Measurements from ENCODE around the gene REC114.
"Not testable (repeated sequence)": the region's sequence is repeated elsewhere in the genome, so short reads cannot be mapped to it uniquely, and the experiment has no call there.

Gene REC114

DNA sequence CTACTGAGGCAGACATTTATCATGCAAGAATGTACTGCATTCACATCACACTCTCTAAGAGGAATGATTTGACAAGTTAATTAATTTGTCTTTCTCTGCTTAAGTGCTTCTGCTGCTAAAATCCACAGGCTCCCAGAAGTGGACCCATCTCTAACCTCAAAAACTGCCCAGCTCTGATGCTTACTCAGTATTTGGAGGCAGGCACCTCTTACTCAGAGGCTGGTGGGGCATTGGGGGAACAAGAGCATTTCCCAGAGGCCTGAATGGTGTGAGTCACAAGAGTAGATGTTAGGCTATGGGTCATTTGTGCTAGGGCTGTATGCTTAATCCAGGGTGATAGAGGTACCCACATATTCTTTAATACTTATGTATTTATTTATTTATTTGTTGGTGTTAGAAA, 39.8 kb upstream of the REC114 start:
- H3K4me3 ChIP-seq (replicated peaks in 1 of 2; ENCODE audit: low read depth in 2 of 2, low read length in 2 of 2), result no peak overlapping the region
- TF ChIP-seq, protein P1, sequence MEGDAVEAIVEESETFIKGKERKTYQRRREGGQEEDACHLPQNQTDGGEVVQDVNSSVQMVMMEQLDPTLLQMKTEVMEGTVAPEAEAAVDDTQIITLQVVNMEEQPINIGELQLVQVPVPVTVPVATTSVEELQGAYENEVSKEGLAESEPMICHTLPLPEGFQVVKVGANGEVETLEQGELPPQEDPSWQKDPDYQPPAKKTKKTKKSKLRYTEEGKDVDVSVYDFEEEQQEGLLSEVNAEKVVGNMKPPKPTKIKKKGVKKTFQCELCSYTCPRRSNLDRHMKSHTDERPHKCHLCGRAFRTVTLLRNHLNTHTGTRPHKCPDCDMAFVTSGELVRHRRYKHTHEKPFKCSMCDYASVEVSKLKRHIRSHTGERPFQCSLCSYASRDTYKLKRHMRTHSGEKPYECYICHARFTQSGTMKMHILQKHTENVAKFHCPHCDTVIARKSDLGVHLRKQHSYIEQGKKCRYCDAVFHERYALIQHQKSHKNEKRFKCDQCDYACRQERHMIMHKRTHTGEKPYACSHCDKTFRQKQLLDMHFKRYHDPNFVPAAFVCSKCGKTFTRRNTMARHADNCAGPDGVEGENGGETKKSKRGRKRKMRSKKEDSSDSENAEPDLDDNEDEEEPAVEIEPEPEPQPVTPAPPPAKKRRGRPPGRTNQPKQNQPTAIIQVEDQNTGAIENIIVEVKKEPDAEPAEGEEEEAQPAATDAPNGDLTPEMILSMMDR (IDR thresholded peaks at IDR 0.05; ENCODE audit: low read depth, low read length), result no peak
- DNase-seq (ENCODE audit: low read depth in 2 of 2), result peak; percentile 13 to 36

DNA sequence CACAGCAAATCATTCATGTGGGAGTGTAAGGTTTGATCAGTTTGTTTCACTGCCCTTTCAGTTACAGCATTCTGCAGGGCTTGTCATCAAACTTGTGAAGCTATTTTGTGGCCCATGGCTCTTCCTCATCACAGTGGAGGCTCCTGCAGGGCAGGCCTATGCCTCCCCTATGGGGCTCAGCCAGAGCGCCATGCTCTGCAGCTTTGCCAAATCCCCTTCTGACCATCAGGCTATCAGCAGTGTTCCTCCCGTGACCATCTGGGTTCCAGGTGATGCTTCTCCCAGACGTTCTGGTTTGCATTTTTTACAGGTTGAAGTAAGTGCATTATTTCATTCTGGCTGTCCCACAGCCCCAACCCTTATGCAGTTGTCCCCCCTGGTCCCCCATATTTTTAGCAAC, 28.1 kb upstream of the REC114 start:
- TF ChIP-seq, protein P1 (IDR thresholded peaks at IDR 0.05; ENCODE audit: low read depth, low read length), result no peak
- DNase-seq (ENCODE audit: low read depth in 2 of 2), result no peak
- H3K4me3 ChIP-seq (replicated peaks in 1 of 2; ENCODE audit: low read depth in 2 of 2, low read length in 2 of 2), result no peak overlapping the region

GRCh38 chr15:73424506-73424905, 18.5 kb upstream of the REC114 start:
- H3K4me3 ChIP-seq (replicated peaks in 1 of 2; ENCODE audit: low read depth in 2 of 2, low read length in 2 of 2), result no peak overlapping the region
- TF ChIP-seq, protein P1 (IDR thresholded peaks at IDR 0.05; ENCODE audit: low read depth, low read length), result no peak
- no peak for DNase-seq (ENCODE audit: low read depth in 2 of 2)

- DNase-seq (ENCODE audit: low read depth in 2 of 2), result no peak
- no peak overlapping the region for H3K4me3 ChIP-seq (replicated peaks in 1 of 2; ENCODE audit: low read depth in 2 of 2, low read length in 2 of 2)
- TF ChIP-seq, protein P1 (IDR thresholded peaks at IDR 0.05; ENCODE audit: low read depth, low read length), result no peak
Observed at GRCh38 chr15:73425510-73425909, 17.5 kb upstream of the REC114 start.

DNA sequence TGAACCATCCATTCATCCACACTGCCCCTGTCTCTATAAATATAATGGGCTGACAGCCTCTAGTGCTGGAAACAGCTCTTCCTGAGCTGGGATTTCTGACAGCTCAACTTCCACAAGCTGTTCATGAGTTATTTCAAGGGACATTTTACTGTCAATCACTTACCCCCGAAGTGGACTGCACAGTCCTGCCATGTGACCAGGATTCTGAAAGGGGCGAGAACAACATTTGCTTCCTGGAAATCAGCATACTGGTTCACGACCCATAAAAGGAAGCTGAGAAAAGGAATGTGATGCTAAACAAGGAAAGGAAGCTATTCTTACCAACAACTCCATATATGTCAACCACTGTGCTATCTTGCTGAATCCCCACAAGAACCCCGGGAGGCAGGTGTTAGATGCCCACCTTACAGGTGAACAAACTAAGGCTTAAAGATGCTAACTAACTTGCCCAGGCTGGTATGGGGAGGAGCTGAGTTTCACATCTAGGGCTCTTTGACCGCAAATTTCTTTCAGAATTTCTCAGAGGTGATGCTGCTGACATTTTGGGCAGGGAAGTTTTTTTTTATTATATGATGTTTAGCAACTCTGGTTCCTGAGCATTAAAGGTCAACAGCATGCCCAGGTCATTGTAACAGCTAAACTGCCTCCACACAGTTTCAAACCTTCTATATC, 16.5 kb upstream of the REC114 start:
- DNase-seq (ENCODE audit: low read depth in 2 of 2), result no peak
- H3K4me3 ChIP-seq (replicated peaks in 1 of 2; ENCODE audit: low read depth in 2 of 2, low read length in 2 of 2), result no peak overlapping the region
- TF ChIP-seq, protein P1 (IDR thresholded peaks at IDR 0.05; ENCODE audit: low read depth, low read length), result no peak

DNA sequence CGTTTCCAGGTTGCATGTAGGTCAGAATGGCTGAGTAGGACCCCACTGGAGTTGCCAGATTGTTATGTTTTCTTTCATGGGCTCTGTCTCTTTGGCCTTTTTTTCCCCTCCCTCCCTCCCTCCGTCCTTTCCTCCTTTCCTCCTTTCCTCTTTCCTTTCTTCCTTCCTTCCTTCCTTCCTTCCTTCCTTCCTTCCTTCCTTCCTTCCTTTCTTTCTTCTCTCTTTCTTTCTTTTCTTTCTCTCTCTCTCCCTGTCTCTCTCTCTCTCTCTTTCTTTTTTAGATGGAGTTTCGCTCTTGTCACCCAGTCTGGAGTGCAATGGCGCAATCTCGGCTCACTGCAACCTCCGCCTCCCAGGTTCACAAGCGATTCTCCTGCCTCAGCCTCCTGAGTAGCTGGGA, 11.6 kb upstream of the REC114 start:
- H3K4me3 ChIP-seq (replicated peaks in 1 of 2; ENCODE audit: low read depth in 2 of 2, low read length in 2 of 2); DNase-seq (ENCODE audit: low read depth in 2 of 2): not testable (repeated sequence)

DNA sequence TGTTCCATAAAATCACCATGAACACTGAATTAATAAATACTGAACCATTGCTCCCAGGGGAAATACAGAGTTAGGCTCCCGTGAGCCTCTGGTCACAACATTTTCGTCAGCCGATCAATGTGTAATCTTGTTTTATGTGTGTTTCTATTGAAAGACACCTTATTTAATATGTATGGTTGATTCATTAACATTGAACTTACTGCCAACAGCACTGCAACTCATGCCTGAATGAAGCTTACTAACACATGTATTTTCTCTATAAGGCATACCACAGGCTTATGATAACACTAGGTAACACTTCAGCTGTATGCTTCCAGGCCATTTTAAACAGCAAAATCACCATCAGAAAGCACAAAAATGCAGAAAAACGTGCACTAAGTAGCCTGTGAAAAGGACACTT, 9.1 kb upstream of the REC114 start:
- TF ChIP-seq, protein P1 (IDR thresholded peaks at IDR 0.05; ENCODE audit: low read depth, low read length), result no peak
- no peak for DNase-seq (ENCODE audit: low read depth in 2 of 2)
- H3K4me3 ChIP-seq (replicated peaks in 1 of 2; ENCODE audit: low read depth in 2 of 2, low read length in 2 of 2), result no peak overlapping the region
